H1 (cell line): Measurements from ENCODE around the gene KYNU. TPM values are rescaled to one million over a fixed set of nuclear protein-coding genes. Genes with fewer than 3 reads are reported as not detected.

Experiments used
- CTCF ChIA-PET: fragments of 300-600 bp; sonication (Branson Sonifier 250); formaldehyde crosslinking; loops from one replicate; lab custom pipeline; 2021; ENCODE audit not compliant: partially characterized antibody; lab: Charles Lee
- POLR2A ChIA-PET: fragments of 300-600 bp; sonication (Branson Sonifier 250); formaldehyde crosslinking; loops from one replicate; lab custom pipeline; 2021; ENCODE audit warnings: inconsistent platforms; ENCODE audit not compliant: partially characterized antibody; lab: Charles Lee
- DNase-seq, 2 experiments: peaks; one replicate each; pipeline versions ENCODE4 v3.0.0 to v3.0.0-alpha.2; 2010 to 2022; ENCODE audit warnings: low spot score in 2 of 2, low read depth in 1 of 2, mixed read lengths in 1 of 2
- FAIRE-seq: peaks from 2 replicates; lab custom pipeline; 2011; peaks lifted over from hg19 to GRCh38; lab: Jason Lieb, UNC
- H2AFZ ChIP-seq: 2 replicates; pipeline ENCODE4 v1.8.1; 2012; ENCODE audit warnings: low read length, inconsistent platforms
- H2AK5ac ChIP-seq: 2 replicates; pipeline ENCODE4 v1.6.1; 2013; ENCODE audit warnings: low read depth, low read length
- H2BK120ac ChIP-seq: replicated peaks from 2 replicates; pipeline ENCODE3; 2013; ENCODE audit warnings: low read depth, low read length, inconsistent platforms
- H2BK12ac ChIP-seq: 2 replicates; pipeline ENCODE4 v1.6.1; 2013; ENCODE audit warnings: low read depth, low read length
- H2BK15ac ChIP-seq: 2 replicates; pipeline ENCODE4 v1.6.1; 2013; ENCODE audit warnings: low read length
- H2BK20ac ChIP-seq: 2 replicates; pipeline ENCODE4 v1.6.1; 2013; ENCODE audit warnings: low read length
- H2BK5ac ChIP-seq: 2 replicates; pipeline ENCODE4 v1.6.1; 2013; ENCODE audit warnings: low read depth, low read length
- H3K14ac ChIP-seq: 2 replicates; pipeline ENCODE4 v1.6.1; 2013; ENCODE audit warnings: inconsistent platforms; ENCODE audit not compliant: insufficient read length
- H3K18ac ChIP-seq: 2 replicates; pipeline ENCODE4 v1.6.1; 2013; ENCODE audit warnings: low read length; ENCODE audit errors: extremely low read depth
- H3K23ac ChIP-seq: 2 replicates; pipeline ENCODE4 v1.6.1; 2013; ENCODE audit warnings: inconsistent platforms; ENCODE audit not compliant: insufficient read length
- H3K23me2 ChIP-seq: 2 replicates; pipeline ENCODE4 v1.6.1; 2013; ENCODE audit warnings: low read depth, low read length
- H3K27ac ChIP-seq: 2 replicates; pipeline ENCODE4 v1.6.1; 2011; ENCODE audit warnings: low read depth, low read length, inconsistent platforms
- H3K27me3 ChIP-seq, 4 experiments: replicated peaks in 1 of 4; 1 replicate in 1 of 4; 2 replicates in 3 of 4; pipeline versions ENCODE4 v1.6.1 to v1.8.1; 2011 to 2013; ENCODE audit warnings: low read length in 3 of 4, mild to moderate bottlenecking in 3 of 4, inconsistent platforms in 2 of 4, mixed read lengths in 2 of 4, moderate library complexity in 1 of 4; ENCODE audit not compliant: control insufficient read depth in 3 of 4, insufficient read depth in 3 of 4; ENCODE audit errors: extremely low read depth in 1 of 4
- H3K36me3 ChIP-seq, 4 experiments: 2 replicates each; pipeline versions ENCODE4 v1.6.1 to v1.8.1; 2011 to 2013; ENCODE audit warnings: mild to moderate bottlenecking in 4 of 4, low read length in 3 of 4, moderate library complexity in 2 of 4, control low read depth in 1 of 4, inconsistent platforms in 1 of 4; ENCODE audit not compliant: insufficient read depth in 4 of 4, control insufficient read depth in 2 of 4
- H3K4ac ChIP-seq: replicated peaks from 2 replicates; pipeline ENCODE3; 2013; ENCODE audit warnings: low read length, low read depth, mixed read lengths, inconsistent platforms; ENCODE audit not compliant: insufficient read length
- H3K4me1 ChIP-seq, 4 experiments: replicated peaks in 1 of 4; 1 replicate in 1 of 4; 2 replicates in 3 of 4; pipeline versions ENCODE4 v1.6.1 to v1.8.1; 2011 to 2013; ENCODE audit warnings: low read length in 3 of 4, inconsistent platforms in 2 of 4, mixed read lengths in 1 of 4; ENCODE audit not compliant: insufficient read depth in 4 of 4, control insufficient read depth in 3 of 4
- H3K4me2 ChIP-seq, 2 experiments: 2 replicates each; pipeline versions ENCODE4 v1.6.1 to v1.8.1; 2011 to 2013; ENCODE audit warnings: low read depth in 2 of 2, low read length in 2 of 2, control low read depth in 1 of 2, inconsistent platforms in 1 of 2, mild to moderate bottlenecking in 1 of 2; ENCODE audit not compliant: insufficient read depth in 1 of 2
- H3K4me3 ChIP-seq, 4 experiments: fragments of 200-600, 300-600 bp in 1 of 4; sonication (generic), shearing (Covaris generic), sonication (Bioruptor Twin) in 1 of 4; 2 replicates each; pipeline versions ENCODE4 v1.5.1 to v1.8.1; 2011 to 2016; ENCODE audit warnings: low read length in 4 of 4, low read depth in 3 of 4, control low read depth in 2 of 4, inconsistent platforms in 2 of 4, mild to moderate bottlenecking in 2 of 4, mixed read lengths in 1 of 4, moderate library complexity in 1 of 4; ENCODE audit not compliant: insufficient read depth in 2 of 4; ENCODE audit errors: extremely low read depth in 1 of 4
- H3K56ac ChIP-seq: replicated peaks from 2 replicates; pipeline ENCODE3; 2013; ENCODE audit warnings: low read depth, mild to moderate bottlenecking, mixed read lengths, low read length, inconsistent platforms; ENCODE audit not compliant: insufficient read length
- H3K79me1 ChIP-seq: 2 replicates; pipeline ENCODE4 v1.6.1; 2013; ENCODE audit warnings: low read depth, low read length, control low read depth
- H3K79me2 ChIP-seq, 2 experiments: 2 replicates each; pipeline versions ENCODE4 v1.6.1 to v1.8.1; 2012 to 2013; ENCODE audit warnings: low read length in 2 of 2, mild to moderate bottlenecking in 2 of 2, inconsistent platforms in 1 of 2; ENCODE audit not compliant: insufficient read depth in 2 of 2, control insufficient read depth in 1 of 2
- H3K9ac ChIP-seq, 4 experiments: replicated peaks in 1 of 4; 1 replicate in 1 of 4; 2 replicates in 3 of 4; pipeline versions ENCODE4 v1.6.1 to v1.8.1; 2011 to 2013; ENCODE audit warnings: low read depth in 3 of 4, low read length in 3 of 4, control low read depth in 2 of 4, mild to moderate bottlenecking in 2 of 4, moderate library complexity in 2 of 4, inconsistent platforms in 1 of 4; ENCODE audit errors: extremely low read depth in 1 of 4
- H3K9me3 ChIP-seq, 2 experiments: 2 replicates each; pipeline versions ENCODE4 v1.6.1 to v1.8.1; 2012 to 2013; ENCODE audit warnings: mild to moderate bottlenecking in 2 of 2, moderate library complexity in 2 of 2, control low read depth in 1 of 2, inconsistent platforms in 1 of 2, low read depth in 1 of 2, low read length in 1 of 2, mixed read lengths in 1 of 2; ENCODE audit not compliant: insufficient read depth in 2 of 2
- H4K20me1 ChIP-seq, 2 experiments: replicated peaks in 1 of 2; 2 replicates each; pipeline versions ENCODE3 to v1.8.1; 2011 to 2013; ENCODE audit warnings: inconsistent platforms in 2 of 2, low read length in 2 of 2, mild to moderate bottlenecking in 1 of 2; ENCODE audit not compliant: insufficient read depth in 2 of 2, control insufficient read depth in 1 of 2
- H4K5ac ChIP-seq: 2 replicates; pipeline ENCODE4 v1.6.1; 2013; ENCODE audit warnings: low read length, low read depth, mixed read lengths, inconsistent platforms; ENCODE audit not compliant: insufficient read length
- H4K8ac ChIP-seq: 2 replicates; pipeline ENCODE4 v1.8.0; 2013; ENCODE audit warnings: mild to moderate bottlenecking, moderate library complexity, low read length, inconsistent platforms; ENCODE audit not compliant: insufficient read depth; ENCODE audit errors: extremely low read depth
- H4K91ac ChIP-seq: replicated peaks from 2 replicates; pipeline ENCODE3; 2013; ENCODE audit warnings: low read length, mixed read lengths, inconsistent platforms; ENCODE audit not compliant: insufficient read length
- BACH1 ChIP-seq: IDR thresholded peaks from 2 replicates; pipeline ENCODE4 v1.6.1; 2012; ENCODE audit warnings: low read length, improper control_type of control experiment
- BCL11A ChIP-seq, 2 experiments: IDR thresholded peaks; one replicate each; pipeline ENCODE4 v1.6.1; 2011; ENCODE audit warnings: low read depth in 2 of 2, low read length in 2 of 2, mild to moderate bottlenecking in 2 of 2
- CBX5 ChIP-seq: fragments of 300-800, 300-1000 bp; sonication (generic); IDR thresholded peaks from 2 replicates; pipeline ENCODE4 v1.7.1; 2016; ENCODE audit warnings: antibody characterized with exemption, low read length, low read depth
- CBX8 ChIP-seq: fragments of 300-800, 300-1000 bp; sonication (generic); IDR thresholded peaks from 2 replicates; pipeline ENCODE4 v1.7.1; 2016; ENCODE audit warnings: low read depth, low read length, borderline replicate concordance
- CEBPB ChIP-seq: IDR thresholded peaks from 2 replicates; pipeline ENCODE4 v1.6.1; 2012; ENCODE audit warnings: low read depth, low read length
- CTBP2 ChIP-seq: IDR thresholded peaks from 2 replicates; pipeline ENCODE4 v1.7.0; 2011; ENCODE audit warnings: borderline replicate concordance, mild to moderate bottlenecking, moderate library complexity, mixed read lengths, low read length; ENCODE audit not compliant: insufficient read depth, insufficient read length
- HDAC2 ChIP-seq, 2 experiments: fragments of 300-600 bp in 1 of 2; sonication (generic) in 1 of 2; IDR thresholded peaks; 2 replicates each; pipeline ENCODE4 v1.6.1; 2011 to 2012; ENCODE audit warnings: low read depth in 2 of 2, low read length in 2 of 2, mild to moderate bottlenecking in 2 of 2, moderate library complexity in 2 of 2, borderline replicate concordance in 1 of 2, inconsistent platforms in 1 of 2
- MAFK ChIP-seq: IDR thresholded peaks from 2 replicates; pipeline ENCODE4 v1.6.1; 2012; ENCODE audit warnings: low read depth, mild to moderate bottlenecking, improper control_type of control experiment, low read length
- NRF1 ChIP-seq: IDR thresholded peaks from 2 replicates; pipeline ENCODE4 v1.6.1; 2011; ENCODE audit warnings: mild to moderate bottlenecking, low read depth, low read length, improper control_type of control experiment
- PHF8 ChIP-seq: fragments of 200-600 bp; sonication (generic); conservative IDR thresholded peaks from 2 replicates; pipeline ENCODE4 v1.7.1; 2012; ENCODE audit warnings: low read depth, mild to moderate bottlenecking, inconsistent platforms, low read length, moderate library complexity
- POU5F1 ChIP-seq: IDR thresholded peaks from 2 replicates; pipeline ENCODE4 v1.6.1; 2011; ENCODE audit warnings: low read depth, mild to moderate bottlenecking, low read length, moderate library complexity
- RFX5 ChIP-seq: IDR thresholded peaks from 2 replicates; pipeline ENCODE4 v1.6.1; 2011; ENCODE audit warnings: low read depth, low read length, improper control_type of control experiment, borderline replicate concordance
- SIRT6 ChIP-seq: IDR thresholded peaks from one replicate; pipeline ENCODE4 v1.7.1; 2012; ENCODE audit warnings: low read length, inconsistent platforms
- SIX5 ChIP-seq: IDR thresholded peaks from 2 replicates; pipeline ENCODE4 v1.6.1; 2011; ENCODE audit warnings: mild to moderate bottlenecking, low read depth, low read length
- SP2 ChIP-seq: IDR thresholded peaks from 2 replicates; pipeline ENCODE4 v1.6.1; 2012; ENCODE audit warnings: mild to moderate bottlenecking, low read length, inconsistent platforms
- SP4 ChIP-seq: IDR thresholded peaks from 2 replicates; pipeline ENCODE4 v1.6.1; 2012; ENCODE audit warnings: low read length, inconsistent platforms
- TBP ChIP-seq: IDR thresholded peaks from 2 replicates; pipeline ENCODE4 v1.6.1; 2011; ENCODE audit warnings: low read depth, low read length, improper control_type of control experiment
- WGBS, 2 experiments: shearing (Covaris generic) in 1 of 2; methylation state at CpG; one replicate each; pipeline versions ENCODE4 v1.1.6 to v1.1.7; 2013 to 2015; ENCODE audit warnings: low lambda C conversion rate in 2 of 2, mixed read lengths in 2 of 2, inconsistent platforms in 1 of 2, low coverage in 1 of 2, missing lambda C conversion rate in 1 of 2; ENCODE audit not compliant: insufficient replicate concordance in 2 of 2, insufficient coverage in 1 of 2, insufficient read length in 1 of 2; ENCODE audit errors: extremely low coverage in 1 of 2, missing lambda C conversion rate in 1 of 2; 5-methylcytosine and 5-hydroxymethylcytosine counted together
- polyA plus RNA-seq, 7 experiments: library from polyadenylated mRNA; depleted of rRNA in 3 of 7; stranded (reverse) in 5 of 7; unstranded in 2 of 7; fragments of >200 nt in 5 of 7; fragments of 200-250 nt in 2 of 7; gene quantifications; 1 replicate in 5 of 7; 2 replicates in 1 of 7; 4 replicates in 1 of 7; pipeline versions ENCODE4 v1.2.1 to v1.2.3, GENCODE V29; 2011 to 2013; ENCODE audit warnings: missing spikeins in 2 of 7, mixed read lengths in 2 of 7
- total RNA-seq: library from RNA; stranded (reverse); fragmentation: NEBNext Ultra II Directional; extraction: Animal tissue kit (Norgen Biotek cat#: 25700); gene quantifications from 2 replicates; pipeline ENCODE4 v1.2.1, GENCODE V29; 2021

Gene KYNU
- total and polyA plus RNA-seq, 2 of the 8 experiments (the other 6 are each of a cell fraction or from before 2014, with no cell fraction given), result 0.09 to 0.13 TPM

DNA sequence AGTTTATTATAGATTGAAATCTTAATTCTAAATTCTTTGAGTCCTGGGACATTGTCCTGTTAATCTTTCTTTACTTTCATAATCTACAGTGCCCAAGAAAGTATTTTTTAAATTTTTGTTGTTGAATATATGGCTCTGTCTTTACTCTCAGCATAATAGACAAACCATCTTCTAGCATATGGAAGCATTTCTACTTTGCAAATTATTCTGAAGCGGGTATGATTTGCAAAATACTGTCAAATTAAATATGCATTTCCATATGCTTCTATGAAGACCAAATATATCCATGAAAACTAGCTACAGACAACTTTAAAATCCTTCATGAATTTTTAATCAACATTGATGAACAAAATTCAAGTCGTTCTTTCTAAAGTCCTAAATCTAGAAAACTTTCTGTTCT lies 117.2 kb downstream of the KYNU start:
- Histone ChIP-seq H3K9ac (no peak overlapping the region), H3K27me3 (no peaks in the 10 kb centered on the region), H2AFZ (no peak overlapping the region), H2BK20ac (no peak overlapping the region), H3K4ac (no peak overlapping the region), H2BK120ac (no peak overlapping the region), H3K4me1 (no peaks in the 10 kb centered on the region), H3K23ac (no peak overlapping the region), H3K23me2 (no peaks in the 10 kb centered on the region), H3K56ac (no peak overlapping the region), H2BK15ac (no peak overlapping the region), H4K5ac (no peak overlapping the region), H3K14ac (no peak overlapping the region), H3K79me1 (no peaks in the 10 kb centered on the region), H3K27ac (no peak overlapping the region), H3K79me2 (no peaks in the 10 kb centered on the region), H3K4me2 (no peak overlapping the region), H4K8ac (no peak overlapping the region), H3K36me3 (no peaks in the 10 kb centered on the region), H4K20me1 (no peaks in the 10 kb centered on the region), H2AK5ac (no peak overlapping the region), H2BK12ac (no peak overlapping the region), H2BK5ac (no peak overlapping the region), H3K18ac (no peak overlapping the region), H3K4me3 (no peak overlapping the region), H3K9me3 (no peaks in the 10 kb centered on the region), H4K91ac (no peak overlapping the region)
- 86% methylated on average over 2 of the region's 2 CpGs; no CpG with 5 or more reads in 1 of the 2 experiments for WGBS, 2 experiments
- POLR2A ChIA-PET, result no interaction called here
- CTCF ChIA-PET, result no interaction called here
- DNase-seq (no peak), FAIRE-seq (no peak)
- TF ChIP-seq POU5F1 (no peak), BACH1 (no peak), HDAC2 (IDR thresholded peaks at IDR 0.05; ENCODE audit: borderline replicate concordance in 1 of 2, low read depth in 2 of 2, low read length in 2 of 2) (no peak), CTBP2 (no peak), SP2 (no peak), SP4 (no peak), CEBPB (no peak), CBX8 (no peak), BCL11A (IDR thresholded peaks at IDR 0.05; ENCODE audit: low read depth in 2 of 2, low read length in 2 of 2) (no peak), CBX5 (no peak), TBP (no peak), MAFK (no peak), NRF1 (no peak), PHF8 (no peak), SIRT6 (no peak), SIX5 (no peak), RFX5 (no peak)
